Skeletal muscle satellite cell (primary cell): ENCODE data around the gene CMTM2. TPM values are rescaled to one million over a fixed set of nuclear protein-coding genes. Genes with fewer than 3 reads are reported as not detected.

Experiments
- H3K27me3 ChIP-seq: 2 replicates; pipeline ENCODE4 v1.7.0; 2013; ENCODE audit warnings: low read length; ENCODE audit not compliant: control insufficient read depth, insufficient read depth
- H3K36me3 ChIP-seq: 2 replicates; pipeline ENCODE4 v1.7.0; 2013; ENCODE audit warnings: mild to moderate bottlenecking, control low read depth, low read length; ENCODE audit not compliant: insufficient read depth
- H3K4me1 ChIP-seq: 2 replicates; pipeline ENCODE4 v1.7.0; 2013; ENCODE audit warnings: low read length; ENCODE audit not compliant: control insufficient read depth, insufficient read depth
- H3K4me2 ChIP-seq: 2 replicates; pipeline ENCODE4 v1.7.0; 2013; ENCODE audit warnings: mild to moderate bottlenecking, low read length
- H3K4me3 ChIP-seq: 2 replicates; pipeline ENCODE4 v1.7.0; 2013; ENCODE audit warnings: low read length
- H3K9ac ChIP-seq: 2 replicates; pipeline ENCODE4 v1.7.0; 2013; ENCODE audit warnings: mild to moderate bottlenecking, low read depth, low read length, moderate library complexity
- H3K9me3 ChIP-seq: replicated peaks from 2 replicates; pipeline ENCODE4 v1.7.0; 2013; ENCODE audit warnings: mild to moderate bottlenecking, control low read depth, low read length
- total RNA-seq: library from RNA; depleted of rRNA; stranded (reverse); fragments of >200 nt; gene quantifications from 2 replicates; pipeline ENCODE4 v1.2.3, GENCODE V29; 2012; rRNA removed

The CMTM2 gene
- total RNA-seq: not detected in 2 replicates

- H3K4me1 ChIP-seq: peaks cover 35% of the 10 kb centered on the region
- no peaks in the 10 kb centered on the region for H3K36me3 ChIP-seq
- H3K9ac ChIP-seq: no peak within 1 kb of the TSS
- H3K27me3 ChIP-seq: peaks cover 16% of the 10 kb centered on the region
- H3K9me3 ChIP-seq: no peaks in the 10 kb centered on the region
- H3K4me3 ChIP-seq: peak within 1 kb of the TSS; percentile 54
- H3K4me2 ChIP-seq: peak within 1 kb of the TSS; percentile 72
Observed at GRCh38 chr16:66578651-66579531, at the start of gene CMTM2. CMTM2 (plus strand) TSS chr16:66579463; CDS start chr16:66579608, 145 bp downstream.

GRCh38 chr16:66529475-66529874 is 49.8 kb upstream of the CMTM2 start:
- H3K4me3 ChIP-seq: no peak overlapping the region
- no peak overlapping the region for H3K9ac ChIP-seq
- no peaks in the 10 kb centered on the region for H3K9me3 ChIP-seq
- no peaks in the 10 kb centered on the region for H3K27me3 ChIP-seq
- H3K4me2 ChIP-seq: no peak overlapping the region
- H3K4me1 ChIP-seq: no peaks in the 10 kb centered on the region
- H3K36me3 ChIP-seq: peaks cover 26% of the 10 kb centered on the region

GRCh38 chr16:66534376-66534799 is 44.9 kb upstream of the CMTM2 start:
- H3K36me3 ChIP-seq: peaks cover 40% of the 10 kb centered on the region
- no peak overlapping the region for H3K9ac ChIP-seq

GRCh38 chr16:66536525-66536924 is 42.7 kb upstream of the CMTM2 start:
- Histone ChIP-seq H3K9ac (no peak overlapping the region), H3K4me1 (no peaks in the 10 kb centered on the region), H3K36me3 (peaks cover 30% of the 10 kb centered on the region), H3K4me3 (no peak overlapping the region), H3K4me2 (no peak overlapping the region), H3K9me3 (no peaks in the 10 kb centered on the region), H3K27me3 (no peaks in the 10 kb centered on the region)

More at GRCh38 chr16:66534376-66534799, 44.9 kb upstream of the CMTM2 start:
- Histone ChIP-seq H3K27me3 (no peaks in the 10 kb centered on the region), H3K9me3 (no peaks in the 10 kb centered on the region), H3K4me1 (no peaks in the 10 kb centered on the region), H3K4me3 (no peak overlapping the region), H3K4me2 (no peak overlapping the region)

GRCh38 chr16:66537236-66537635 is 42.0 kb upstream of the CMTM2 start:
- Histone ChIP-seq H3K4me2 (no peak overlapping the region), H3K9ac (no peak overlapping the region), H3K9me3 (no peaks in the 10 kb centered on the region), H3K36me3 (peaks cover 30% of the 10 kb centered on the region), H3K4me1 (no peaks in the 10 kb centered on the region), H3K27me3 (no peaks in the 10 kb centered on the region), H3K4me3 (no peak overlapping the region)

GRCh38 chr16:66538910-66539309 is 40.4 kb upstream of the CMTM2 start:
- Histone ChIP-seq H3K4me3 (no peak overlapping the region), H3K9me3 (no peaks in the 10 kb centered on the region), H3K9ac (no peak overlapping the region), H3K4me1 (no peaks in the 10 kb centered on the region), H3K27me3 (no peaks in the 10 kb centered on the region), H3K36me3 (peaks cover 33% of the 10 kb centered on the region), H3K4me2 (no peak overlapping the region)

- Histone ChIP-seq H3K9ac (no peak overlapping the region), H3K4me3 (no peak overlapping the region), H3K4me2 (no peak overlapping the region), H3K9me3 (no peaks in the 10 kb centered on the region), H3K36me3 (peaks cover 40% of the 10 kb centered on the region), H3K4me1 (no peaks in the 10 kb centered on the region), H3K27me3 (no peaks in the 10 kb centered on the region)
Observed at GRCh38 chr16:66539623-66540469, 39.4 kb upstream of the CMTM2 start.

- Histone ChIP-seq H3K4me2 (no peak overlapping the region), H3K9ac (no peak overlapping the region), H3K4me1 (no peaks in the 10 kb centered on the region), H3K27me3 (no peaks in the 10 kb centered on the region), H3K36me3 (peaks cover 27% of the 10 kb centered on the region), H3K4me3 (no peak overlapping the region), H3K9me3 (no peaks in the 10 kb centered on the region)
Observed at GRCh38 chr16:66541388-66542355, 37.6 kb upstream of the CMTM2 start.

- Histone ChIP-seq H3K4me2 (no peak overlapping the region), H3K9me3 (no peaks in the 10 kb centered on the region), H3K36me3 (peaks cover 20% of the 10 kb centered on the region), H3K4me3 (no peak overlapping the region), H3K4me1 (no peaks in the 10 kb centered on the region), H3K9ac (no peak overlapping the region), H3K27me3 (no peaks in the 10 kb centered on the region)
Observed at GRCh38 chr16:66542396-66542795, 36.9 kb upstream of the CMTM2 start.

GRCh38 chr16:66543541-66543940 is 35.7 kb upstream of the CMTM2 start:
- H3K4me2 ChIP-seq: no peak overlapping the region
- H3K4me1 ChIP-seq: no peaks in the 10 kb centered on the region
- H3K9me3 ChIP-seq: no peaks in the 10 kb centered on the region
- no peaks in the 10 kb centered on the region for H3K27me3 ChIP-seq
- H3K9ac ChIP-seq: no peak overlapping the region
- no peak overlapping the region for H3K4me3 ChIP-seq
- peaks cover 16% of the 10 kb centered on the region for H3K36me3 ChIP-seq
